Activated CD8-positive, alpha-beta memory T cell treated with anti-CD3 and anti-CD28 coated beads for 4 hours (primary cell): ENCODE results near the gene RNASE2.
"Not testable (repeated sequence)": the region's sequence is repeated elsewhere in the genome, so short reads cannot be mapped to it uniquely, and the experiment has no call there.

Experiments used
- DNase-seq, 2 donors: peaks; one replicate each; pipeline ENCODE4 v3.0.0-alpha.2; 2020; ENCODE audit warnings: low read depth in 2 of 2

Gene RNASE2

DNA sequence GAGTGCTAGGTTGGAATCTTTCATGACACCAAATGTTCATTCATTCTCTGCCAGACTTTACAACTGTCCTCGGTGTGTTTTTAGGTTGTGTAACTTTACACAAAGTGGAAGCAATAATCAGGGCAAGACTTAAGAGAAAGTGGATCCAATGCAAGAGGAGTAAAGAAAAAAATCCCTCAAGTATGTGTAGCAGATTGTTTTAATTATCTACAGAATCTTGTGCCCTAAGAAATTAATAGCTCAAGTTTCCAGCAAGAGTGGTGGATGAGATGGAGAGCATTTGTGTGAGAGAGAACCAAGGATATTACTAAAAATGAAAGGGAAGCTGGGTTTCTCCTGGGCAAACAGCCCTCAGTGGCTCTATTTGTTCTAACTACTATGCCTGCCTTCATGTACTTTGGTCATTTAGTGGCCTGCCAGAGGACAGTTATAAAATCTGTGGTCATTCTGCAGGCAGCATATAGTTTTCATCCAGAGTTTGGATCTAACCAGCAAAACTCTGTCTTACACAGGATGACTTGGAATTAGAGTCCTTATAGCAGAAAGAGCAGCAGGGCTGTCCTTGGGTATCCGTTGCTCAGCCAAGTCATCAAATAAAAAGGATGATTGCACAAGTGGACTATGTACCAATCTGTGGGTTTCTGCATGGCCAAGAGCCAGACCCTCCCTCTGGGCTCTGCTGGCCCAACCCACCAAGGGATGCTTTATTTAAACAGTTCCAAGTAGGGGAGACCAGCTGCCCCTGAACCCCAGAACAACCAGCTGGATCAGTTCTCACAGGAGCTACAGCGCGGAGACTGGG, at the start of gene RNASE2:
Gene RNASE2 (plus strand): TSS at position 752 of the 802 bp plus-strand sequence. CDS start 285 bp downstream, outside the sequence.
- DNase-seq: not testable (repeated sequence)

DNA sequence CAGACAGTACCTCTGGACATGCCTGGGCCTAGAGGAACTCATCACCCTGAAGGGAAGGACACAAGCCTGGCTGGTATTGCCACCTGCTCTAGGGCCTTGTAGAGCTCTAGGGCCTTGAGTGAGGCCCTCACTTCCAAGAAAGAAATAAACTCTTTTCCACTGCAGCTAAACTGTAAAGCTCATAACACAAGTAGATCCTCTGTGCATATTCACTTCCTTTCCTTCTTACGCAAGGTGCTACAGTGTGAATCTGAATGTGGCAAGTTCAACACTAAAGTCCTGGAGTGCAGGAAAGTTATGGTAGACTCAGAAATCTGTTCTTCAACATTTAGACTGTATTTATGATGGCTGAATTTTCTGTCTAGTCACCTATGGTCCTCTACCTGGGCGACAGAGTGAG, 49.6 kb upstream of the RNASE2 start:
- DNase-seq: no peak

DNA sequence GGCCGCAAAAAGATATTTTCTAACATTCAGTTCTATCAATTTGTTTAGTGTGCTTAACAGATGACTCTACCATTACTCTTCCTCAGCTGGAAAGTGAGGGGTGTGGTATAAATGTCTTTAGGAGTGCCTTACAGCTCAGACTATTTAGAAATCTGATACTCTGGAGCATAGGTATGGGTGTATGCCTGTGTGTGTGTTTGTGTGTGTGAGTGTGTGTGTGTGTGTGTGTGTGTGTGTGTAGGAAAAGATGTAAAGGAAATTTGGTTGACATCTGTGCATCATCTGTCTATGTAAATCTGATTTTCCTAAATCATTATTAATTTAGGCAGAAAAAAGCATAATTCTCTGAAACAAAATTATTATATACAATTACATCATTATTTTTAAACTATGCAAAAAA, 48.1 kb upstream of the RNASE2 start:
- DNase-seq: no peak

DNA sequence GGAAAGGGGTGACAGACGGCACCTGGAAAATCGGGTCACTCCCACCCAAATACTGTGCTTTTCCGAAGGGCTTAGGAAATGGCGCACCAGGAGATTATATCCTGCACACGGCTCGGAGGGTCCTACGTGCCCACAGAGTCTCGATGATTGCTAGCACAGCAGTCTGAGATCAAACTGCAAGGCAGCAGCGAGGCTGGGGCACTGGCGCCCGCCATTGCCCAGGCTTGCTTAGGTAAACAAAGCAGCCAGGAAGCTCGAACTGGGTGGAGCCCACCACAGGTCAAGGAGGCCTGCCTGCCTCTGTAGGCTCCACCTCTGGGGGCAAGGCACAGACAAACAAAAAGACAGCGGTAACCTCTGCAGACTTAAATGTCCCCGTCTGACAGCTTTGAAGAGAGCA, 44.5 kb upstream of the RNASE2 start:
- DNase-seq: not testable (repeated sequence)

GRCh38 chr14:20919038-20919756, 36.1 kb upstream of the RNASE2 start:
- not testable (repeated sequence) for DNase-seq

- not testable (repeated sequence) for DNase-seq
Measured at GRCh38 chr14:20923766-20924297, 31.5 kb upstream of the RNASE2 start.

DNA sequence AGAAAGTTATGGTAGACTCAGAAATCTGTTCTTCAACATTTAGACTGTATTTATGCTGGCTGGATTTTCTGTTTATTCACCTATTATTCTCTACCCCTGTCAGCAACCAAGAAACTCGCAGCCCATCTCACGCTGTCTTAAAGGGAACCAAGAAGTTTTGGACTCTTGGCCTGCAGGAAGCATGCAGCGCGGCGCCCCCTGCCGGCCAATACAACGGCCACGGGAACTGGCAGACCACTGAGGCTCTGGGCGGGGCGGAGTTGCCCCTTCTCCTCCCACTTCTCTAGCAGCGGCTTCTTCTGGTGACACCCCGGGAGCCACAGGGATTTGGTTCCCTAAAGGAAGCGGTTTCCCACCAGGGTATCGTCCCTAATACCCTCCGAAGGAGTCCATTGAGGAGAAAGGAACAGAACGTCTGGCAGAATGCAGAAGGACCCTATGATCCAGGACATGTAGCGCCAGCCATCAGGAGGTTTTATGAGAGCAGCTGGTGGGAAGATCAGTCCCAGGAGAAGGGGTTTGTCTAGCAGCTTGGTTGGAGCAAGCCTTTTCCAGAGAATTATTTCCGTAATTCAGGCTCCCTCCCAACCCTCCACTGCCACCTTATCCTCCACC, 21.0 kb upstream of the RNASE2 start:
- DNase-seq: peak in 1 of 2 donors; percentile 3

DNA sequence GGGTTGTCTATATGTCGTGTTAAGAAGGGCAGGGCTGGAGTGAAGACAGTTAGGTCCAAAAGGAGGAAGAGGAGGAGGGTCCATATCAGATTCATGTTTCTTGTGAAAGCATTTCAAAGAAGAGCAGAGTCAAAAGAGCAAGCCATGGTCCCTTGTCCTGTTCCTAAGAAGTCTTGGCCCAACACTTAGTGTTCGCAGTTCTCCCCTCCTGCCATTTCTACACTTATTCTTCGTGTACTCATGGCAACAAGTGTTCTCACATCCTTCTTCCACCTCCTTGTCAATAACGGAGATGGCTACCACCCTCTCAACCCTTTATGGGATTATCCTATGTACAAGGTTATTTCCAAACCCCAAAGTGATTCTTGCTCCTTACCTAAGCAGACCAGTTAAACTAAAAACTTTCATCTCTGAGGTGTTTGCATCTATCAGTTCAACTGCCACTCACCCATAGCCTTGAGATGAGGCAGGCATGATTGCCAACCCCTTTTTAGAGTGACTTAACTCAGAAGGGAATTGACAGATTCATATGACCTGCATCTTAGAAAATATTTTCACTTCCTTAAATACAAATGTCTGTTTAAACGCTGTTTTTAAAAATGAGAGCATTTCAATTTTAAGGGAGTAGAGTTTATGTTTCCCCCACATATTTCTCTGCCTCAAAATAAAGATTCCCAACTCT, 19.8 kb upstream of the RNASE2 start:
- no peak for DNase-seq

DNA sequence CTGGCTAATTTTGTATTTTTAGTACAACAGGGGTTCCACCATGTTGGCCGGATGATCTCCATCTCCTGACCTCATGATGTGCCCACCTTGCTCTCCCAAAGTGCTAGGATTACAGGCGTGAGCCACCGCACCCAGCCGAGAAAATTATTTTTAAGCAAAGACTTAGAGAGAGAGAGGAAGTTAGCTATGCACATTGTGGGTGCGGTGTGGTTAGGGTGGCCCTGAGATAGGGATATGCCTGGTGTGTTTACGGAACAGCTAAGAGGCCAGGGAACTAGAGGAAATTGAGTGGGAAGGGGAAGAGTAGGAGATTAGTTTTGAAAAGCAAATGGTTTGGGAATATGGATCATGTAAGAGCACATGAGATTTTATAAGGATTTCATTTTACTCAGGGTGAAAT, 10.1 kb upstream of the RNASE2 start:
- DNase-seq: not testable (repeated sequence)

DNA sequence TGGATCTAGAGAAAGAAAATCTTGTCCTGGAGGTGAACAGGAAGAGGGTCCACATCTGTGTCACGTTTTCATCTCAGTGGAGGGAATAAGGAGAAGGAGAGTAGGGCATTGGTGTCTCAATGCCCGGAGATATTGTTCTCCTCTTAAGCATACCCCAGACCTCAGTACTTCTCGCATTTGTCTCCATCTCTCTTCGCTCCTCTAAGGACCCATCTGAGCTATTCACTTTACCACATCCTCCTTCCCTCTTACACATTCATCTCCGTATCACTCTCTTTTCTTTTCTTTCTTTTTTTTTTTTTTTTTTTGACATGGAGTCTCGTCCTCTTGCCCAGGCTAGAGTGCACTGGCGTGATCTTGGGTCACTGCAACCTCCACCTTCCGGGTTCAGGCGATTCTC, 8.6 kb upstream of the RNASE2 start:
- not testable (repeated sequence) for DNase-seq

DNA sequence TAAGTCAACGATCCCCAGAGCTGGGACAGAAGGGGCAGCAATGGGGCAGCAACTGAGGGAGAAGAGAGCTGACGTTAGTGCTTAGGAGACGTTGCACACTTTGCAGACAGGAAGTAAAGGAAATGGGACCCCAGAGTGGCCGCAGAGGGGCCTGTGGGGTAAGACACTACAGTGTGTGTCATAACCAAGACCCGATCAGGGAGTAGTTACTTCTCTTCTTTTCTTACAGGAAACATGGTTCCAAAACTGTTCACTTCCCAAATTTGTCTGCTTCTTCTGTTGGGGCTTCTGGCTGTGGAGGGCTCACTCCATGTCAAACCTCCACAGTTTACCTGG, 219 bp downstream of the RNASE2 start:
- DNase-seq: not testable (repeated sequence)

DNA sequence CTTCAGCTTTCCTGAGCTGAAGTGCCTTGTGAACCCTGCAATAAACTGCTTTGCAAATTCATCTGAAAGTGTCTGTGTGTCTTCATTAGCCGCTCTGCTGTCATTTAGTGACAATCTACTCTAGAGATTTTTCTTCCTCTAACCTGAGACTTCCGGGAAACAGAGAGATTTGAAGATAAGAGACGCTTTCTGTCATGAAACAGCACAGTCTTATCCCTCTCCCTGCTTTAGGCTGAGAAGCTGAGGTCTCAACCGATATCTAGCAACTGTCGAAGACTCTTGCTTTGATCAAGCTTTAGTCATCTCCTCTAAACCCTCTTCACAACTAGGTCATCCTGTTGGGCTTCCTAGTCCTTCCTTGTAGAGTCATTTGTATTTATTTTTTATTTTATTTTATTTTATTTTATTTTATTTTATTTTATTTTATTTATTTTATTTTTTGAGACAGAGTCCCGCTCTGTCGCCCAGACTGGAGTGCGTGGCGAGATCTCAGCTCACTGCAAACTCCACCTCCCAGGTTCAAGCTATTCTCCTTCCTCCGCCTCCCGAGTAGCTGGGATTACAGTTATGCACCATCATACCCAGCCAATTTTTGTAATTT, 1.2 kb downstream of the RNASE2 start:
- no peak for DNase-seq

DNA sequence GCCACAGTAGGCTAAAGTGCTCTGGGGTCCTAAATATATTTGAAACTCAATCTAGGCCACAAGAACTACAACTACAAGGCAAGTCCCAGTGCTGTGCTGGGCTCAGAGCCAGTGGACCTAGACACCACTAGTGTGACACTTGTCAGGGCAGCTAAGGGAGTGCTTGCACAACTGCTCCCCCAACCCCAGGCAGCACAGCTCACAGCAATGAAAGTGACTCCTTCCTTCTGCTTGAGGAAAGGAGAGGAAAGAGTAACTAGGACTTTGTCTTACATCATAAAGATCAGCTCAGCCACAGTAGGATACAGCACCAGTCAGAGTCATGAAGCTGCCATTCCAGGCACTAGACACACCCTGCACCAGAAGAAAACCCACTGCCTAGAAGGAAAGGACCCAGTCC, 3.7 kb downstream of the RNASE2 start:
- not testable (repeated sequence) for DNase-seq

- DNase-seq: no peak
Measured at GRCh38 chr14:20969336-20969735, 14.0 kb downstream of the RNASE2 start.

DNA sequence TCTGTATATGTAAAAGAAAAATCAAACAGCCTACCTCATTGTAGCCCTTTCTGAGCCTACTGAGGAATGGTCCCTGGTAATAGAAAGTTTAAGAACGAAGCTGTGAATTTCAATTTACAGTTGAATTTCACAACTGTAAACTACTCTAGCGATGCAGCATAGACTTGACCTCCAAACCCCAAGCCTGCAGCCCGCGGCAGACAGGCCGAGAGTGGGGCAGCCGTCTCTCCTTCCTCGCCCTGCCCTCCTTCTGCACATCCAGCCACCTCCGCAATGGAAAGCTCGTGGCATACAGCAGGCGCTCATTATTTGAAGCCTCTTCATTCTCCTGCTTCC, 15.3 kb downstream of the RNASE2 start:
- DNase-seq: no peak

- peak; percentile 48 to 51 for DNase-seq
Measured at GRCh38 chr14:20970983-20971704, 15.9 kb downstream of the RNASE2 start.

DNA sequence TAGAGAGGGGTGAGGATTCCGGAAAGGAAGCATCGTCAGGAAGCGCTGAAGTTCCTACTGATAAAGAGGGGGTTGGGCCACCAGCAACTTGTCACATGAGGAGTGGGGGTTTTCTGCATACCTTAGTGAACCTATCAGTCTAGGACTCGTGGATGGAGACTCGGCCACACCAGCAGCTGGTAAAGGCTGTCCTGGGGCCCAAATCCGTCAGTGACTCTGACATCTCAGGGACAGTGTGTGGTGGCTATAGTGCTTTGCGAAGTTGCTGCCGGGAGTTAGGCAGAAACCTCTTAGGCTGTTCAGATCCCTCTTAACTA, 16.4 kb downstream of the RNASE2 start:
- DNase-seq: no peak

DNA sequence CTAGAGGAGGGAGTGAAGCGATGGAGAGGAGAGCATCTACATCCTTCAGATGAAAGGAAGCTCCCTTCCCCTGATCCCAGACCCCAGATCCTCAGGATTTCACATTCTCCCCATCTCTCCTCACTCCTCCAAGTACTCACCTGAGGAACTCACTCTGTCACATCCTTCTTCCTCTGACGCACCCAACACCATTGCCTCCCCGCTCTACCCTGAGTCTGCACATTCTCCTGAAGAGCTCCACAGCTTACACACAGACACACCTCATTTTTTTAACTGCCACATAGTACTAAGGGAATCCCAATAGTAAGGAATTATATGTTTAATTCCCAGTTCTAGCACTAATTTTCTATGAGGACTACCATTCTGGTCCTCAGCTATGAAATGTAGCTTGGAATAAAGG, 18.2 kb downstream of the RNASE2 start:
- no peak for DNase-seq

- no peak for DNase-seq
Measured at GRCh38 chr14:20976291-20976690, 21.0 kb downstream of the RNASE2 start.

- DNase-seq: no peak
Measured at GRCh38 chr14:20978687-20979086, 23.4 kb downstream of the RNASE2 start.

DNA sequence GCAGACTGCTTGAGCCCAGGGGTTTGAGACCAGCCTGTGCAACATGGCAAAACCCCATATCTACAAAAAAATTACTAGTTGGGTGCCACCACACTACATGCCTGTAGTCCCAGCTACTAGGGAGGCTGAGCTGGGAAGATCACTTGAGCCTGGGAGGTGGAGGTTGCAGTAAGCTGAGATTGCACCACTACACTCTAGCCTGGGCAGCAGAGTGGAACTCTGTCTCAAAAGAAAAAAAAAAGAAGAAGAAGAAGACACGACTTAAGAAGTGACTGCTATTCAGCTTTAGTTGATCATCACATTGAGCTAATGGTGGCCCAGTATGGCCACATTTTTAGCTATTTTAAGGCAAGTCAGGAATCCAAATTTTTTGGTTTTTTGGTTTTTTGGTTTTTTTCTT, 25.6 kb downstream of the RNASE2 start:
- DNase-seq: no peak
